MM.1S (cell line): Measurements from ENCODE around the gene UGCG.

Source experiments
- EZH2 ChIP-seq: fragments of 300-600 bp; sonication (generic); optimal IDR thresholded peaks from 2 replicates; pipeline ENCODE3; 2017; ENCODE audit warnings: low read depth, mild to moderate bottlenecking, antibody characterized with exemption, low read length, mixed read lengths
- EZH2phosphoT487 ChIP-seq: fragments of 300-600 bp; sonication (generic); IDR thresholded peaks from 2 replicates; pipeline ENCODE4 v1.6.1; 2018; ENCODE audit warnings: antibody characterized with exemption, low read length
- TF ChIP-seq, protein P1 (sequence below): fragments of 300-600 bp; sonication (generic); IDR thresholded peaks from 2 replicates; pipeline ENCODE4 v1.5.1; 2016; ENCODE audit warnings: antibody characterized with exemption, low read length, mixed read lengths

DNA sequence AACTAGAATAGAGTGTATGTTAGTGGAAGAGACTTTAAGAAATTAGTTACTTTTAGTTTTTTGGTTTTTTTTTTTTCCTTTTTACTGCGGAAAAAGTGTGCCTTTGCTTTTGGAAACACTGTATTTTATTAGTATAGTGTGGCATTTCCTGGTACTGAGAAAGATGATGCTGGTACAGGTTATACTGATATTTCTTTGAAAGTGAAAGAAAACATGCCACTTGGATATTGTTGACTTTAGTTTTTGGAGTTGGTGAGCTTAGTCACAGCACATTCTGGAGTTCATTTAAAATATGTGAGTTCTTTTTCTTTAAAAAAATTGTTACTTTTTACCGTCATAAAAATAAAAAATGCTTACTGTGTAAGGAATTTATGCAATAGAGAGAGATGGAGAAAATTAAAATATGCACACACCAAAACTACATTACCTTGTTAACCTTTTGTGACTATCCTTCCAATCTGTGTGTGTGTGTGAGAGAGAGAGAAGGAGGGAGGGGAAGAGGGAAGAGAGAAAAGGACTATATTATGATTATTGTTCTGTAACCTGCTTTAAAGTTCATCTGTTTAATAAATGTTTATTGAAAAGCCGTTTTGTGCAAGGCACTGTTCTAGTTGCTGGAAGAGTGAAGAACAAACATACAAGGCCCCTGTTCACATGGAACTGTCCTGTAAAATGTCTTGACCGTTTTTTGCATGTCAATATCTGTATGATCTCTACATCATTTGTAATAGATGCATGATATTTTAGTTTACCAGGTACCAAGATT lies 1.9 kb downstream of the UGCG start:
- TF ChIP-seq, protein P1, sequence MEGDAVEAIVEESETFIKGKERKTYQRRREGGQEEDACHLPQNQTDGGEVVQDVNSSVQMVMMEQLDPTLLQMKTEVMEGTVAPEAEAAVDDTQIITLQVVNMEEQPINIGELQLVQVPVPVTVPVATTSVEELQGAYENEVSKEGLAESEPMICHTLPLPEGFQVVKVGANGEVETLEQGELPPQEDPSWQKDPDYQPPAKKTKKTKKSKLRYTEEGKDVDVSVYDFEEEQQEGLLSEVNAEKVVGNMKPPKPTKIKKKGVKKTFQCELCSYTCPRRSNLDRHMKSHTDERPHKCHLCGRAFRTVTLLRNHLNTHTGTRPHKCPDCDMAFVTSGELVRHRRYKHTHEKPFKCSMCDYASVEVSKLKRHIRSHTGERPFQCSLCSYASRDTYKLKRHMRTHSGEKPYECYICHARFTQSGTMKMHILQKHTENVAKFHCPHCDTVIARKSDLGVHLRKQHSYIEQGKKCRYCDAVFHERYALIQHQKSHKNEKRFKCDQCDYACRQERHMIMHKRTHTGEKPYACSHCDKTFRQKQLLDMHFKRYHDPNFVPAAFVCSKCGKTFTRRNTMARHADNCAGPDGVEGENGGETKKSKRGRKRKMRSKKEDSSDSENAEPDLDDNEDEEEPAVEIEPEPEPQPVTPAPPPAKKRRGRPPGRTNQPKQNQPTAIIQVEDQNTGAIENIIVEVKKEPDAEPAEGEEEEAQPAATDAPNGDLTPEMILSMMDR = no peak
- TF ChIP-seq EZH2 (no peak), EZH2phosphoT487 (no peak)
